ENCODE data around the gene MRRF. TPM values are rescaled to one million over a fixed set of nuclear protein-coding genes. Genes with fewer than 3 reads are reported as not detected.
A peak's percentile ranks its signal among the peaks of the same experiment; 100 is the strongest.
"Not testable (repeated sequence)": the region's sequence is repeated elsewhere in the genome, so short reads cannot be mapped to it uniquely, and the experiment has no call there.

The MRRF gene
- total RNA-seq, 4 donors from 2014 or later, result 33.2 to 55.7 (median 47.2) TPM

DNA sequence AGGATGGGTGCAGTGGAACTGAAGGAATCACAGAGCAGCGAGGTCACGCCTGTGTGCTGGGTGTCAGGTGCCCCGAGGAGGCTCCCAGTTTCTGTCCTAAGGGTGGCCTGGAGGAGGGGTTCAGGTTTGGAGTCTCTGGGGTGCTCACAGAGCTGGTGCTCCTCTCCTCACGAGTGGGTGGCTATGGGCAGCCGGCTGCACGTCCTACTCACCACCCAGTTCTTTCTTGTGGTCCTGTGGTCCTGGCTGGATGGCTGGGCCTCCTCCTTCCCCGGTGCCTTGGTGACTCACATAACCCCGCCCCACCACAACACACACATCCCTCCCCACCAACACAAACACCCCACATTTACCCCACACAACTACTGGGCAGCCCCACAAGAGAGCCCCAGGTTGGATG lies 96.2 kb downstream of the MRRF start:
- ATAC-seq (no peak), DNase-seq (no peak)
- TF ChIP-seq CTCF (IDR thresholded peaks at IDR 0.05 in 4 of 5, conservative IDR thresholded peaks at IDR 0.05 in 1 of 5) (no peak), POLR2A (IDR thresholded peaks at IDR 0.05) (no peak)
- Histone ChIP-seq H3K36me3 (no peaks in the 10 kb centered on the region), H3K27ac (no peak overlapping the region), H3K4me3 (no peak overlapping the region), H3K9me3 (no peaks in the 10 kb centered on the region), H3K4me1 (no peaks in the 10 kb centered on the region), H3K27me3 (no peaks in the 10 kb centered on the region)
- intact Hi-C loops (cut with DNase I; ENCODE audit: low total_unique reads) (loop anchor here (5.0 kb wide), 1 partner anchor 149 kb away; no protein-coding TSS in a partner anchor), in situ Hi-C loops (cut with MboI; ENCODE audit: low sequenced_read_pairs in 4 of 4) (loop anchor here in 2 of 4 donors (25.0 kb wide), 2 partner anchors 451 to 824 kb away; partner anchors contain the start of gene OR1K1 (in 1 of the 2))

DNA sequence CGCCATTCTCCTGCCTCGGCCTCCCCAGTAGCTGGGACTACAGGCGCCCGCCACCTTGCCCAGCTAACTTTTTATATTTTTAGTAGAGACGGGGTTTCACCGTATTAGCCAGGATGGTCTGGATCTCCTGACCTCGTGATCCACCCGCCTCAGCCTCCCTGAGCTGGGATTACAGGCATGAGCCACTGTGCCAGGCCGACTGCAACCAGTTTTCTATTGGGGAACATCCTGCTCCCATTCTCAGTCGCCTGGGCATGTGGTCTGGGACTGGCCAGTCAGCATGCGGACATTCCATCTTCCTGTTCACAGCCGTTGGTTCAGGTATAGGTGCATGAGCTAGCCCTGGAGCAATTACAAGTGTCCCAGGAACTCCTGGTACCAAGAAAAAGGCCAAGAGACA lies 98.4 kb downstream of the MRRF start:
- in situ Hi-C loops (cut with MboI; ENCODE audit: low sequenced_read_pairs in 4 of 4), result loop anchor here in 2 of 4 donors (25.0 kb wide), 2 partner anchors 449 to 826 kb away; partner anchors contain the start of gene OR1K1 (in 1 of the 2)
- not testable (repeated sequence) for H3K4me3 ChIP-seq, H3K27me3 ChIP-seq, H3K9me3 ChIP-seq, DNase-seq, H3K36me3 ChIP-seq, H3K27ac ChIP-seq, ATAC-seq, H3K4me1 ChIP-seq
- intact Hi-C loops (cut with DNase I; ENCODE audit: low total_unique reads), result loop anchor here (5.0 kb wide), 1 partner anchor 151 kb away; no protein-coding TSS in a partner anchor

GRCh38 chr9:122364117-122364782 lies 99.6 kb downstream of the MRRF start:
- DNase-seq (no peak), ATAC-seq (no peak)
- no peaks in the 10 kb centered on the region for H3K9me3 ChIP-seq
- no peaks in the 10 kb centered on the region for H3K27me3 ChIP-seq
- in situ Hi-C loops (cut with MboI; ENCODE audit: low sequenced_read_pairs in 4 of 4), result loop anchor here in 2 of 4 donors (25.0 kb wide), 2 partner anchors 448 to 827 kb away; partner anchors contain the start of gene OR1K1 (in 1 of the 2)
- no peak overlapping the region for H3K27ac ChIP-seq
- no peak overlapping the region for H3K4me3 ChIP-seq
- TF ChIP-seq CTCF (IDR thresholded peaks at IDR 0.05 in 4 of 5, conservative IDR thresholded peaks at IDR 0.05 in 1 of 5), result no peak
- no peak for TF ChIP-seq POLR2A (IDR thresholded peaks at IDR 0.05)
- no peaks in the 10 kb centered on the region for H3K36me3 ChIP-seq
- intact Hi-C loops (cut with DNase I; ENCODE audit: low total_unique reads), result loop anchor here (5.0 kb wide), 1 partner anchor 152 kb away; no protein-coding TSS in a partner anchor
- H3K4me1 ChIP-seq, result no peaks in the 10 kb centered on the region

GRCh38 chr9:122364783-122365150 lies 100.1 kb downstream of the MRRF start:
- Histone ChIP-seq H3K27ac (peak overlapping the region in 1 of 4 donors; percentile 10), H3K9me3 (no peaks in the 10 kb centered on the region), H3K36me3 (no peaks in the 10 kb centered on the region), H3K4me1 (no peaks in the 10 kb centered on the region), H3K27me3 (no peaks in the 10 kb centered on the region), H3K4me3 (no peak overlapping the region)
- peak in 1 of 2 donors; percentile 60 for DNase-seq
- TF ChIP-seq CTCF (IDR thresholded peaks at IDR 0.05 in 4 of 5, conservative IDR thresholded peaks at IDR 0.05 in 1 of 5) (no peak), POLR2A (IDR thresholded peaks at IDR 0.05) (no peak)
- intact Hi-C loops (cut with DNase I; ENCODE audit: low total_unique reads) (loop anchor here (5.0 kb wide), 1 partner anchor 152 kb away; no protein-coding TSS in a partner anchor), in situ Hi-C loops (cut with MboI; ENCODE audit: low sequenced_read_pairs in 4 of 4) (loop anchor here in 2 of 4 donors (25.0 kb wide), 2 partner anchors 448 to 827 kb away; partner anchors contain the start of gene OR1K1 (in 1 of the 2))
- peak; percentile 65 to 82 for ATAC-seq

- ATAC-seq (no peak), DNase-seq (no peak)
- Histone ChIP-seq H3K9me3 (no peaks in the 10 kb centered on the region), H3K4me1 (peaks cover 3% of the 10 kb centered on the region in 2 donors), H3K36me3 (no peaks in the 10 kb centered on the region), H3K27ac (no peak overlapping the region), H3K27me3 (peaks cover 0 to under 1% (median 0%) of the 10 kb centered on the region in 3 donors), H3K4me3 (no peak overlapping the region)
- intact Hi-C loops (cut with DNase I; ENCODE audit: low total_unique reads) (no loop called here), in situ Hi-C loops (cut with MboI; ENCODE audit: low sequenced_read_pairs in 4 of 4) (loop anchor here in 2 of 4 donors (25.0 kb wide), 2 partner anchors 446 to 829 kb away; partner anchors contain the start of gene OR1K1 (in 1 of the 2))
- no peak for TF ChIP-seq POLR2A (IDR thresholded peaks at IDR 0.05)
- TF ChIP-seq CTCF (IDR thresholded peaks at IDR 0.05 in 4 of 5, conservative IDR thresholded peaks at IDR 0.05 in 1 of 5), result no peak
These were observed 101.5 kb downstream of the MRRF start for GRCh38 chr9:122366074-122366660.
